Muscle of leg (tissue), 11 donors: ENCODE results near the gene PPAN. TPM values are rescaled to one million over a fixed set of nuclear protein-coding genes. Genes with fewer than 3 reads are reported as not detected.

ENCODE experiments used
- DNase-seq: peaks from one replicate; pipeline ENCODE4 v3.0.0; 2013
- H3K27ac ChIP-seq: one replicate; pipeline ENCODE4 v1.5.1; 2013; ENCODE audit warnings: mild to moderate bottlenecking, low read length, control low read depth
- H3K27me3 ChIP-seq: one replicate; pipeline ENCODE4 v1.6.1; 2013; ENCODE audit warnings: low read length; ENCODE audit not compliant: control insufficient read depth, insufficient read depth
- H3K36me3 ChIP-seq: one replicate; pipeline ENCODE4 v1.6.1; 2013; ENCODE audit warnings: low read length; ENCODE audit not compliant: control insufficient read depth, insufficient read depth
- H3K4me1 ChIP-seq: one replicate; pipeline ENCODE4 v1.6.1; 2013; ENCODE audit warnings: low read length; ENCODE audit not compliant: control insufficient read depth, insufficient read depth
- H3K4me3 ChIP-seq: one replicate; pipeline ENCODE4 v1.5.1; 2013; ENCODE audit warnings: low read length, control low read depth
- H3K9me3 ChIP-seq: replicated peaks from 2 replicates; pipeline ENCODE4 v1.6.1; 2013; ENCODE audit warnings: low read depth, low read length; ENCODE audit not compliant: control insufficient read depth
- WGBS: methylation state at CpG from one replicate; pipeline ENCODE4 v1.1.5; 2013; ENCODE audit warnings: missing lambda C conversion rate; ENCODE audit not compliant: insufficient coverage; 5-methylcytosine and 5-hydroxymethylcytosine counted together
- polyA plus RNA-seq, 8 donors: library from polyadenylated mRNA; unstranded; fragments of 120-200 nt; gene quantifications; one replicate each; pipeline versions ENCODE4 v1.2.1 to v1.2.3, GENCODE V29; 2013; ENCODE audit warnings: inconsistent platforms in 1 of 8, low replicate concordance in 1 of 8; ENCODE audit not compliant: insufficient read length in 8 of 8, insufficient read depth in 1 of 8
- total RNA-seq: library from RNA; stranded (reverse); fragments of 120-200 nt; gene quantifications from one replicate; pipeline ENCODE4 v1.2.4, GENCODE V29; 2013

Gene PPAN
- total and polyA plus RNA-seq, 9 donors: 17.6 to 32.7 (median 29.1) TPM

GRCh38 chr19:10139952-10140351, 33.8 kb downstream of the PPAN start:
- WGBS: 95% methylated on average over 21 of the region's 23 CpGs
- peaks cover 92% of the 10 kb centered on the region for H3K36me3 ChIP-seq
- no peak overlapping the region for H3K27ac ChIP-seq
- no peaks in the 10 kb centered on the region for H3K27me3 ChIP-seq
- H3K4me1 ChIP-seq: no peaks in the 10 kb centered on the region
- H3K9me3 ChIP-seq: no peaks in the 10 kb centered on the region
- no peak overlapping the region for H3K4me3 ChIP-seq
- DNase-seq: no peak

DNA sequence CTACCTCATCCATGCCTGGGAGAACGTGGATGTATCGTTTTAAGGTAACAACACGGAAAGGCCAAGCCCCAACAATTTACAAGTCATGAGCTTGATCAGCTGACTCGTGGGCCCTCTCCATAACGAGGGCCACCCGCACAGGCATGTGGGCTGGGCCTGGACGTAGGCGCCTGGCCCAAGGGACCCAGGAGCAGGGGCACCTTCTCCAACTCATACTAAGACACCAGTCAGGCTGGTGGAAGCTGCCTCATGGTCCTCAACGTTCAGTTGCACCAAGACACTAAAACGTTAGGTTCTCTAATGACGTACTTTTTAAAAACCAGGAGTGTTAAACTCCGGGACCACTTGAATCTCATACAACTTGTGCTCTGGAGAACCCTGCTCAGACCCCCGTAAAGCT, 35.3 kb downstream of the PPAN start:
- 92% methylated on average over 13 of the region's 13 CpGs for WGBS
- H3K4me3 ChIP-seq: no peak overlapping the region
- H3K9me3 ChIP-seq: no peaks in the 10 kb centered on the region
- H3K27me3 ChIP-seq: no peaks in the 10 kb centered on the region
- no peak for DNase-seq
- no peak overlapping the region for H3K27ac ChIP-seq
- peaks cover 95% of the 10 kb centered on the region for H3K36me3 ChIP-seq
- H3K4me1 ChIP-seq: no peaks in the 10 kb centered on the region

- Histone ChIP-seq H3K27me3 (no peaks in the 10 kb centered on the region), H3K4me3 (no peak overlapping the region), H3K27ac (no peak overlapping the region), H3K9me3 (no peaks in the 10 kb centered on the region), H3K4me1 (no peaks in the 10 kb centered on the region), H3K36me3 (peaks cover 98% of the 10 kb centered on the region)
- WGBS: 98% methylated on average over 11 of the region's 18 CpGs
- DNase-seq: no peak
Observed at GRCh38 chr19:10141973-10142372, 35.8 kb downstream of the PPAN start.

GRCh38 chr19:10142701-10143375, 36.7 kb downstream of the PPAN start:
- Histone ChIP-seq H3K9me3 (no peaks in the 10 kb centered on the region), H3K36me3 (peaks cover 94% of the 10 kb centered on the region), H3K4me1 (no peaks in the 10 kb centered on the region), H3K27me3 (no peaks in the 10 kb centered on the region), H3K27ac (no peak overlapping the region), H3K4me3 (no peak overlapping the region)
- DNase-seq: no peak
- 88% methylated on average over 10 of the region's 15 CpGs for WGBS

- H3K9me3 ChIP-seq: no peaks in the 10 kb centered on the region
- no peaks in the 10 kb centered on the region for H3K4me1 ChIP-seq
- H3K4me3 ChIP-seq: no peak overlapping the region
- H3K27ac ChIP-seq: no peak overlapping the region
- no peaks in the 10 kb centered on the region for H3K27me3 ChIP-seq
- peaks cover 89% of the 10 kb centered on the region for H3K36me3 ChIP-seq
- WGBS: 96% methylated on average over 5 of the region's 11 CpGs
- no peak for DNase-seq
Observed at GRCh38 chr19:10143681-10144080, 37.5 kb downstream of the PPAN start.

DNA sequence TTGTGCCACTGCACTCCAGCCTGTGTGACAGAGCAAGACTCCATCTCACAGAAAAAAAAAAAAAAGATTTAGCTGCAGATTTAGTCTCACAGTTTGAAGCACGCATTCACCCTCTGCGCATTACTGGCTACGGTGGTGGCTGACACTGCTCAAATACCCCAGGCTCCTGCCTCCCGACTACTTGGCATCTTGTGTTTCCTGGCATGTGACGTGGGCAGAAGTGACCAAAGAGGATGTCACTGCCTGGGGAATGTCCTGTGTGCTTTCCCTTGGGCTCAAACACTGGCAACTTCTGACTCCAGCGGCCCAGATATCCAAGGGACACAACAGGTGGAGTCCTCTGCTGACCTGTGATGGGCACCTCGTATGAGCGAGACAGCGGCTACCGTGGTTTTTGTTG, 38.2 kb downstream of the PPAN start:
- H3K4me3 ChIP-seq: no peak overlapping the region
- H3K27ac ChIP-seq: no peak overlapping the region
- H3K9me3 ChIP-seq: no peaks in the 10 kb centered on the region
- H3K4me1 ChIP-seq: no peaks in the 10 kb centered on the region
- DNase-seq: no peak
- no peaks in the 10 kb centered on the region for H3K27me3 ChIP-seq
- WGBS: 82% methylated on average over 10 of the region's 10 CpGs
- H3K36me3 ChIP-seq: peaks cover 89% of the 10 kb centered on the region

DNA sequence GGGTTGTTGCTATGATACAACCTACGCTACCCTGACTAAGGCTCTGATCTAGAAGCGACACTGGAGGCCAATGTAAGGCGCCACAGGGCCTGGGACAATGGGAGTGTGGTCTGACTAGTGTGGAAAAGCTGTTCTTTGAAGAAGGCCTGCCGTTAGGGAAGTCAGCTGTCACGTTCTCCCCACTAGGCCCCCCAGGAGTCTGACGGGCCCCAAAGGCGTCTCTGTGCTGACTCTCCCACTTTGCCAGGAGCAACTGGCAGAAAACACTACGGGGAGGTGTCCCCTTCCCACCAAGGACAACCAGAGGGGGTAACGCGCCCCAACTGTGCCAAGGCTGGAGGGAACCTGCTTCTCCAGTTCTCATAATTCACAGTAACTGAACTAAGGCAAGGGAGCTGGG, 38.9 kb downstream of the PPAN start:
- no peak overlapping the region for H3K27ac ChIP-seq
- H3K27me3 ChIP-seq: no peaks in the 10 kb centered on the region
- H3K36me3 ChIP-seq: peaks cover 89% of the 10 kb centered on the region
- no peak overlapping the region for H3K4me3 ChIP-seq
- H3K4me1 ChIP-seq: no peaks in the 10 kb centered on the region
- no peak for DNase-seq
- no peaks in the 10 kb centered on the region for H3K9me3 ChIP-seq
- 67% methylated on average over 8 of the region's 10 CpGs for WGBS

- 91% methylated on average over 12 of the region's 14 CpGs for WGBS
- H3K27me3 ChIP-seq: no peaks in the 10 kb centered on the region
- H3K9me3 ChIP-seq: no peaks in the 10 kb centered on the region
- peaks cover 89% of the 10 kb centered on the region for H3K36me3 ChIP-seq
- DNase-seq: no peak
- no peak overlapping the region for H3K27ac ChIP-seq
- H3K4me3 ChIP-seq: no peak overlapping the region
- no peaks in the 10 kb centered on the region for H3K4me1 ChIP-seq
Observed at GRCh38 chr19:10146142-10146541, 40.0 kb downstream of the PPAN start.

DNA sequence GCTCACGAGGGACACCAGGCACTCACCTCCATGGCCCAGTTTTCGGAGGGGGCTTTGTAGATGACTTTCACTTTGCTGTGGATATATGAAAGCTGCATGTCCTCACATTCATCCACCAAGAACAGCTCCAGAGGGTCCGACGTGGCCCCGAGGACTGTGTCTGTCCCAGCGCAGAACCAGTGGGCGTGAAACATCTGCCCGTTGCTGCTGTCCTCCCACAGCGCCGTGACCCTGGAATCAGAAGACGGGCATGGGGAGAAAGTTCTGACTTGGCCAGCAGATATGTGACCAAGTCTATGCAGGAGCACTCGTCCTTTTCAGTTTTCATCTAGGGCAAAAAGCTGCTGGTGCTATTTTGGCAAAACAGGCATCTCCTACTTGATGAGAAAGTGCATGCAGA, 43.3 kb downstream of the PPAN start:
- Histone ChIP-seq H3K27ac (no peak overlapping the region), H3K36me3 (peaks cover 84% of the 10 kb centered on the region), H3K4me1 (no peaks in the 10 kb centered on the region), H3K4me3 (no peak overlapping the region), H3K27me3 (no peaks in the 10 kb centered on the region), H3K9me3 (no peaks in the 10 kb centered on the region)
- no peak for DNase-seq
- WGBS: 95% methylated on average over 9 of the region's 12 CpGs

DNA sequence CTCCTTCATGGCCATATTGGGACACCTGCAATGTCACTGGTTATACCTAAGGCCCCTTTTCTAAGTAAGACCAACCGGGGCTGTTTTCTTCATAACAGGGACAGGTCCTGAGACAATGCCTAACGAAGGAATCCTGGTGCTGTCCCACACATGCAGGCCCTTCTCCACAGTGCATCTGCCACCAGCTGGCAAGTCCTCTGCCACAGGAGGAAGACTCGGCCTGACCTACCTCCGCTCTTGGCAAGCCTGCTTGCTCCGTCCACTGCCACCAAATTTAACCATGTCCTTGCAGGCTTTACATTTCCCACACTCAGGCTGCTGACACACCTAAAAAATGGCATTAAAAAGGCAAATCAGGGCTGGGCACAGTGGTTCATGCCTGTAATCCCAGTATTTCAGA, 45.4 kb downstream of the PPAN start:
- DNase-seq: no peak
- Histone ChIP-seq H3K27ac (no peak overlapping the region), H3K9me3 (no peaks in the 10 kb centered on the region), H3K4me3 (no peak overlapping the region), H3K4me1 (no peaks in the 10 kb centered on the region), H3K27me3 (no peaks in the 10 kb centered on the region), H3K36me3 (peaks cover 84% of the 10 kb centered on the region)
- 91% methylated on average over 5 of the region's 5 CpGs for WGBS

DNA sequence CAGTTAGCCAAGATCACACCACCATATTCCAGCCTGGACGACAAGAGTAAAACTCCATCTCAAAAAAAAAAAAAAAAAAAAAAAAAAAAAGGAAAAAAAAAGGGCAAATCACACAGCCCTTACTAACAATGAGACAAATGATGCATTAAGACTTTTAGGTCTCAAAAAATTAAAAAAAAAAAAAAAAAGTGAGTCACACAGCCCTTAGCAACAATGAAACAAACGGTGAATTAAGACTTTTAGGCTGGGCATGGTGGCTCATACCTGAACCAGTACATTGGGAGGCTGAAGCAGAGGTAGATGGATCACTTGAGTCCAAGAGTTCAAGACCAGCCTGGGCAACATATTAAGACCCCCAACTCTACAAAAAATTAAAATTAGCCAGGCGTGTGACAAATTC, 45.9 kb downstream of the PPAN start:
- no peak for DNase-seq
- Histone ChIP-seq H3K4me1 (no peaks in the 10 kb centered on the region), H3K27me3 (no peaks in the 10 kb centered on the region), H3K36me3 (peaks cover 84% of the 10 kb centered on the region), H3K27ac (no peak overlapping the region), H3K9me3 (no peaks in the 10 kb centered on the region), H3K4me3 (no peak overlapping the region)
- WGBS: 100% methylated on average over 1 of the region's 3 CpGs
